CD14-positive monocyte (primary cell): ENCODE results near the gene RIC8A. TPM values are rescaled to one million over a fixed set of nuclear protein-coding genes. Genes with fewer than 3 reads are reported as not detected.

ENCODE experiments used
- DNase-seq, 3 donors: peaks; one replicate each; pipeline ENCODE4 v3.0.0-alpha.2; 2011 to 2022
- H2AFZ ChIP-seq: 2 replicates; pipeline ENCODE4 v1.6.0; 2012; ENCODE audit warnings: mild to moderate bottlenecking, low read depth, low read length, inconsistent platforms; ENCODE audit not compliant: insufficient read depth, poor library complexity, severe bottlenecking
- H3K27ac ChIP-seq, 2 donors: 1 replicate in 1 of 2; 2 replicates in 1 of 2; pipeline ENCODE4 v1.5.1; 2012 to 2013; ENCODE audit warnings: low read length in 2 of 2, control low read depth in 1 of 2, inconsistent platforms in 1 of 2, low read depth in 1 of 2, mild to moderate bottlenecking in 1 of 2
- H3K27me3 ChIP-seq, 2 donors: one replicate each; pipeline versions ENCODE4 v1.6.0 to v1.6.1; 2011 to 2013; ENCODE audit warnings: low read length in 2 of 2; ENCODE audit not compliant: control insufficient read depth in 2 of 2, insufficient read depth in 2 of 2
- H3K36me3 ChIP-seq, 2 donors: replicated peaks in 1 of 2; 1 replicate in 1 of 2; 2 replicates in 1 of 2; pipeline versions ENCODE4 v1.5.1 to v1.6.1; 2012 to 2013; ENCODE audit warnings: low read length in 2 of 2, control low read depth in 1 of 2, inconsistent platforms in 1 of 2, mild to moderate bottlenecking in 1 of 2; ENCODE audit not compliant: insufficient read depth in 2 of 2, control insufficient read depth in 1 of 2
- H3K4me1 ChIP-seq, 2 donors: 1 replicate in 1 of 2; 2 replicates in 1 of 2; pipeline versions ENCODE4 v1.5.1 to v1.6.1; 2012 to 2013; ENCODE audit warnings: low read length in 2 of 2, control low read depth in 1 of 2, inconsistent platforms in 1 of 2, mild to moderate bottlenecking in 1 of 2, moderate library complexity in 1 of 2; ENCODE audit not compliant: insufficient read depth in 2 of 2, control insufficient read depth in 1 of 2
- H3K4me2 ChIP-seq: replicated peaks from 2 replicates; pipeline ENCODE3; 2012; ENCODE audit warnings: low read length, moderate library complexity, mild to moderate bottlenecking; ENCODE audit not compliant: poor library complexity, severe bottlenecking; ENCODE audit errors: extremely low read depth
- H3K4me3 ChIP-seq, 3 experiments: fragments of 200-600 bp in 1 of 3; sonication (generic) in 1 of 3; replicated peaks in 1 of 3; 1 replicate in 2 of 3; 2 replicates in 1 of 3; pipeline ENCODE4 v1.5.1; 2011 to 2013; ENCODE audit warnings: low read length in 3 of 3, mild to moderate bottlenecking in 3 of 3, control low read depth in 2 of 3, low read depth in 2 of 3, inconsistent platforms in 1 of 3, moderate library complexity in 1 of 3
- H3K79me2 ChIP-seq: 2 replicates; pipeline ENCODE4 v1.6.0; 2012; ENCODE audit warnings: mild to moderate bottlenecking, control low read depth, inconsistent platforms, low read length, moderate library complexity; ENCODE audit not compliant: insufficient read depth
- H3K9ac ChIP-seq: 2 replicates; pipeline ENCODE4 v1.6.0; 2017; ENCODE audit warnings: low read length, mild to moderate bottlenecking; ENCODE audit not compliant: insufficient read depth, poor library complexity, severe bottlenecking
- H3K9me3 ChIP-seq, 2 donors: replicated peaks in 1 of 2; 1 replicate in 1 of 2; 2 replicates in 1 of 2; pipeline versions ENCODE4 v1.5.1 to v1.6.1; 2012 to 2013; ENCODE audit warnings: low read length in 2 of 2, control low read depth in 1 of 2; ENCODE audit not compliant: control insufficient read depth in 1 of 2, insufficient read depth in 1 of 2
- H4K20me1 ChIP-seq: 2 replicates; pipeline ENCODE4 v1.6.0; 2012; ENCODE audit warnings: mild to moderate bottlenecking, low read length, control low read depth, moderate library complexity; ENCODE audit not compliant: insufficient read depth
- H3K27ac Mint-ChIP-seq, 7 donors: one replicate each; pipeline ENCODE4 v1.8.0; 2020; ENCODE audit warnings: mild to moderate bottlenecking in 7 of 7, mixed read lengths in 7 of 7, moderate library complexity in 6 of 7, inconsistent platforms in 2 of 7
- H3K27me3 Mint-ChIP-seq, 3 donors: one replicate each; pipeline ENCODE4 v1.8.0; 2021 to 2022; ENCODE audit warnings: low read depth in 3 of 3, mild to moderate bottlenecking in 3 of 3, mixed read lengths in 3 of 3, moderate library complexity in 3 of 3, inconsistent platforms in 1 of 3
- H3K36me3 Mint-ChIP-seq, 2 donors: one replicate each; pipeline ENCODE4 v1.8.0; 2020; ENCODE audit warnings: mixed read lengths in 2 of 2, inconsistent platforms in 1 of 2, mild to moderate bottlenecking in 1 of 2
- H3K4me1 Mint-ChIP-seq: one replicate; pipeline ENCODE4 v1.8.0; 2020; ENCODE audit warnings: mild to moderate bottlenecking, mixed read lengths
- H3K4me3 Mint-ChIP-seq, 2 donors: one replicate each; pipeline ENCODE4 v1.8.0; 2020; ENCODE audit warnings: mild to moderate bottlenecking in 2 of 2, mixed read lengths in 2 of 2, moderate library complexity in 1 of 2
- H3K9me3 Mint-ChIP-seq, 7 donors: one replicate each; pipeline ENCODE4 v1.8.0; 2020 to 2022; ENCODE audit warnings: mixed read lengths in 7 of 7, mild to moderate bottlenecking in 6 of 7, moderate library complexity in 6 of 7, inconsistent platforms in 2 of 7
- WGBS: methylation state at CpG from one replicate; pipeline ENCODE4 v1.1.5; 2013; ENCODE audit warnings: missing lambda C conversion rate; ENCODE audit not compliant: insufficient coverage; 5-methylcytosine and 5-hydroxymethylcytosine counted together
- intact Hi-C, 2 donors: fragments of 100-400 bp; cut with micrococcal nuclease; formaldehyde crosslinking; loops; one replicate each; pipeline versions ENCODE4 v1.15.0 to v1.15.1; 2023
- polyA plus RNA-seq, 3 donors: library from polyadenylated mRNA; depleted of rRNA in 1 of 3; unstranded in 2 of 3; stranded (reverse) in 1 of 3; fragments of 300-500 nt in 2 of 3; fragments of >200 nt in 1 of 3; fragmentation: Illumina TruSeq in 2 of 3; gene quantifications; 1 replicate in 2 of 3; 2 replicates in 1 of 3; pipeline ENCODE4 v1.2.3, GENCODE V29; 2012 to 2021
- TF ChIP-seq, protein P1 (sequence below): fragments of 200-600 bp; IDR thresholded peaks from one replicate; pipeline ENCODE4 v1.8.0; 2022; ENCODE audit warnings: antibody characterized with exemption, mild to moderate bottlenecking

RIC8A gene
- polyA plus RNA-seq, 3 donors: 51.1 to 79.1 (median 56.5) TPM

DNA sequence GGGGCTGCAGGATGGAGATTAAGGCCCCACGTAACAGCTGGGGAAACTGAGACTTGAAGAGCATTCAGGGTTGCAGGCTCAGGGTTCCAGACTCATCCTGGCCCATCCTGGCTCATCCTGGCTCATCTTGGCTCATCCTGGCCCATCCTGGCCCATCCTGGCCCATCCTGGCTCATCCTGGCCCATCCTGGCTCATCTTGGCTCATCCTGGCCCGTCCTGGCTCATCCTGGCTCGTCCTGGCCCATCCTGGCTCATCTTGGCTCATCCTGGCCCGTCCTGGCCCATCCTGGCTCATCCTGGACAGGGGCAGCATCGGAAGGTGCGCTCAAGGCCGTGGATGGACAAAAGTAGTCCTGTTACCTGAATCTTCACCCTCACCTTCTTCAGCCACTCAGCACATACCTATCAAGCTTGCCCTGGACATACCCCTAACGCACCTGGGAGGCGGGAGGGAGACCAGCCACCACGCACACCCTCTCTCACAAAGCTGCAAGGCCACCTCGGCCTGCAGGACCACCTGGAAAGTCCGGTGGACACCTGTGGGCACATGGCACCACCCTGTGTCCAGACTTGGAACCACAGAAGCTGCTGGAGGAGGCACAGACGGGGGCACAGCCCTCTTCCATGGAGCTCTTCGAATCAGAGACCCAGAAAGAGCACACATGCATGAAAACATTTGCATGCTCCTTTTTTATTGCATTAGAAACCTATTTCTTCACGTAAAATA, 50.4 kb downstream of the RIC8A start:
- Histone ChIP-seq H3K27me3 (no peaks in the 10 kb centered on the region), H2AFZ (no peak overlapping the region), H3K9ac (no peak overlapping the region), H3K36me3 (peaks cover 9 to 10% of the 10 kb centered on the region in 2 donors), H3K4me2 (no peak overlapping the region), H4K20me1 (no peaks in the 10 kb centered on the region), H3K79me2 (no peaks in the 10 kb centered on the region), H3K27ac (no peak overlapping the region), H3K9me3 (no peaks in the 10 kb centered on the region), H3K4me3 (no peak overlapping the region), H3K4me1 (no peaks in the 10 kb centered on the region)
- peaks cover 0 to 6% (median 4%) of the 10 kb centered on the region in 3 donors for H3K27me3 Mint-ChIP-seq
- WGBS: 95% methylated on average over 13 of the region's 15 CpGs
- H3K36me3 Mint-ChIP-seq: peaks cover 11% of the 10 kb centered on the region in 2 donors
- peak overlapping the region in 1 of 7 donors; percentile 61 for H3K27ac Mint-ChIP-seq
- peaks cover 7% of the 10 kb centered on the region for H3K4me1 Mint-ChIP-seq
- TF ChIP-seq, protein P1, sequence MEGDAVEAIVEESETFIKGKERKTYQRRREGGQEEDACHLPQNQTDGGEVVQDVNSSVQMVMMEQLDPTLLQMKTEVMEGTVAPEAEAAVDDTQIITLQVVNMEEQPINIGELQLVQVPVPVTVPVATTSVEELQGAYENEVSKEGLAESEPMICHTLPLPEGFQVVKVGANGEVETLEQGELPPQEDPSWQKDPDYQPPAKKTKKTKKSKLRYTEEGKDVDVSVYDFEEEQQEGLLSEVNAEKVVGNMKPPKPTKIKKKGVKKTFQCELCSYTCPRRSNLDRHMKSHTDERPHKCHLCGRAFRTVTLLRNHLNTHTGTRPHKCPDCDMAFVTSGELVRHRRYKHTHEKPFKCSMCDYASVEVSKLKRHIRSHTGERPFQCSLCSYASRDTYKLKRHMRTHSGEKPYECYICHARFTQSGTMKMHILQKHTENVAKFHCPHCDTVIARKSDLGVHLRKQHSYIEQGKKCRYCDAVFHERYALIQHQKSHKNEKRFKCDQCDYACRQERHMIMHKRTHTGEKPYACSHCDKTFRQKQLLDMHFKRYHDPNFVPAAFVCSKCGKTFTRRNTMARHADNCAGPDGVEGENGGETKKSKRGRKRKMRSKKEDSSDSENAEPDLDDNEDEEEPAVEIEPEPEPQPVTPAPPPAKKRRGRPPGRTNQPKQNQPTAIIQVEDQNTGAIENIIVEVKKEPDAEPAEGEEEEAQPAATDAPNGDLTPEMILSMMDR: no peak
- H3K4me3 Mint-ChIP-seq: peak overlapping the region in 1 of 2 donors; percentile 32
- no peak for DNase-seq
- intact Hi-C loops: no loop called here
- H3K9me3 Mint-ChIP-seq: peaks cover 0 to 3% (median 0%) of the 10 kb centered on the region in 7 donors

DNA sequence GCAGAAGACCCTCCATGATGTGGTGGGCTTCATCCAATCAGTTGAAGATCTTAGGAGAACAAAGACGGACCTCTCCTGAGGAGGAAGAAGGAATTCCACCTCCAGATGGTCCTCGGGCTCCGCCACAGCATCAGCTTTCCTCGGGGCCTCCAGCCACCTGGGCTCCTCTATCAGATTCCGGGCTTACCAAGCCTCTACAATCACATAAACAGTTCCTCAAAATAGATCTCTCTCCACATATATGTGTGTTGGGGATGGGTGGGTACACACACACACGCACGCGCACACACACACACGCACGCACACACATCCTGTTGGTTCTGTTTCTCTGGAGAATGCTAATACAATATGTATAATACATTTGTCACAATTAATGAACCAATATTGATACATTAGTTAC, 51.9 kb downstream of the RIC8A start:
- Mint-ChIP-seq H3K4me1 (peaks cover 7% of the 10 kb centered on the region), H3K9me3 (peaks cover 0 to 3% (median 0%) of the 10 kb centered on the region in 7 donors), H3K4me3 (no peak overlapping the region), H3K27ac (no peak overlapping the region), H3K36me3 (no peaks in the 10 kb centered on the region), H3K27me3 (peaks cover 0 to 6% (median 4%) of the 10 kb centered on the region in 3 donors)
- no peaks in the 10 kb centered on the region for H4K20me1 ChIP-seq
- H2AFZ ChIP-seq: no peak overlapping the region
- H3K4me3 ChIP-seq: no peak overlapping the region
- H3K27me3 ChIP-seq: no peaks in the 10 kb centered on the region
- H3K36me3 ChIP-seq: no peaks in the 10 kb centered on the region
- H3K9ac ChIP-seq: no peak overlapping the region
- no peak for DNase-seq
- TF ChIP-seq, protein P1: no peak
- H3K27ac ChIP-seq: no peak overlapping the region
- no peaks in the 10 kb centered on the region for H3K9me3 ChIP-seq
- no peaks in the 10 kb centered on the region for H3K79me2 ChIP-seq
- no peaks in the 10 kb centered on the region for H3K4me1 ChIP-seq
- 50% methylated on average over 1 of the region's 10 CpGs for whole genome bisulfite sequencing
- no peak overlapping the region for H3K4me2 ChIP-seq
- intact Hi-C loops: no loop called here
